H1 (cell line): Measurements from ENCODE around the gene PNLIPRP1.

Experiments used
- CTCF ChIP-seq, 3 experiments: IDR thresholded peaks; 1 replicate in 2 of 3; 2 replicates in 1 of 3; pipeline versions ENCODE4 v1.5.1 to v1.6.1; 2011; ENCODE audit warnings: low read length in 3 of 3, mild to moderate bottlenecking in 3 of 3, inconsistent platforms in 2 of 3, low read depth in 1 of 3, moderate library complexity in 1 of 3; ENCODE audit not compliant: insufficient read depth in 1 of 3; ENCODE audit errors: control extremely low read depth in 1 of 3
- EP300 ChIP-seq, 2 experiments: IDR thresholded peaks; 1 replicate in 1 of 2; 2 replicates in 1 of 2; pipeline ENCODE4 v1.6.1; 2011 to 2012; ENCODE audit warnings: low read depth in 2 of 2, low read length in 2 of 2, mild to moderate bottlenecking in 2 of 2, borderline replicate concordance in 1 of 2, inconsistent platforms in 1 of 2, moderate library complexity in 1 of 2
- GABPA ChIP-seq: IDR thresholded peaks from 2 replicates; pipeline ENCODE4 v1.6.1; 2011; ENCODE audit warnings: mild to moderate bottlenecking, low read length, moderate library complexity, borderline replicate concordance; ENCODE audit not compliant: insufficient read depth
- KDM1A ChIP-seq: fragments of 200-600, 300-600 bp; sonication (generic); IDR thresholded peaks from 2 replicates; pipeline ENCODE4 v1.7.1; 2016; ENCODE audit warnings: mild to moderate bottlenecking, low read length, borderline replicate concordance
- KDM4A ChIP-seq: IDR thresholded peaks from one replicate; pipeline ENCODE4 v1.7.1; 2012; ENCODE audit warnings: low read depth, mild to moderate bottlenecking, moderate library complexity, low read length, inconsistent platforms; ENCODE audit not compliant: severe bottlenecking
- KDM5A ChIP-seq: fragments of 200-600 bp; IDR thresholded peaks from 2 replicates; pipeline ENCODE4 v1.7.1; 2012; ENCODE audit warnings: mild to moderate bottlenecking, low read length, inconsistent platforms, mixed read lengths
- NRF1 ChIP-seq: IDR thresholded peaks from 2 replicates; pipeline ENCODE4 v1.6.1; 2011; ENCODE audit warnings: mild to moderate bottlenecking, low read depth, low read length, improper control_type of control experiment
- PHF8 ChIP-seq: fragments of 200-600 bp; sonication (generic); conservative IDR thresholded peaks from 2 replicates; pipeline ENCODE4 v1.7.1; 2012; ENCODE audit warnings: low read depth, mild to moderate bottlenecking, inconsistent platforms, low read length, moderate library complexity
- POLR2A ChIP-seq, 2 experiments: IDR thresholded peaks; 1 replicate in 1 of 2; 2 replicates in 1 of 2; pipeline ENCODE4 v1.6.1; 2011; ENCODE audit warnings: low read depth in 2 of 2, low read length in 2 of 2, mild to moderate bottlenecking in 2 of 2; ENCODE audit errors: control extremely low read depth in 1 of 2
- RAD21 ChIP-seq, 2 experiments: IDR thresholded peaks in 1 of 2; conservative IDR thresholded peaks in 1 of 2; 2 replicates each; pipeline ENCODE4 v1.6.1; 2011; ENCODE audit warnings: low read depth in 2 of 2, low read length in 2 of 2, improper control_type of control experiment in 1 of 2, inconsistent platforms in 1 of 2, mild to moderate bottlenecking in 1 of 2, moderate library complexity in 1 of 2
- RXRA ChIP-seq: IDR thresholded peaks from 2 replicates; pipeline ENCODE4 v1.6.1; 2011; ENCODE audit warnings: low read depth, mild to moderate bottlenecking, low read length, moderate library complexity; ENCODE audit not compliant: insufficient read depth
- SIN3A ChIP-seq, 2 experiments: IDR thresholded peaks in 1 of 2; conservative IDR thresholded peaks in 1 of 2; 2 replicates each; pipeline ENCODE4 v1.6.1; 2011 to 2012; ENCODE audit warnings: low read length in 2 of 2, improper control_type of control experiment in 1 of 2, low read depth in 1 of 2, mild to moderate bottlenecking in 1 of 2
- SRF ChIP-seq: IDR thresholded peaks from 2 replicates; pipeline ENCODE4 v1.6.1; 2011; ENCODE audit warnings: mild to moderate bottlenecking, low read depth, low read length, moderate library complexity
- YY1 ChIP-seq: IDR thresholded peaks from 2 replicates; pipeline ENCODE4 v1.6.1; 2011; ENCODE audit warnings: low read depth, mild to moderate bottlenecking, low read length

GRCh38 chr10:116555880-116556279, 34.9 kb upstream of the PNLIPRP1 start:
- TF ChIP-seq CTCF (IDR thresholded peaks at IDR 0.05; ENCODE audit: control extremely low read depth in 1 of 3, insufficient read depth in 1 of 3, low read depth in 1 of 3, low read length in 3 of 3) (no peak), KDM1A (no peak), POLR2A (IDR thresholded peaks at IDR 0.05; ENCODE audit: control extremely low read depth in 1 of 2, low read depth in 2 of 2, low read length in 2 of 2) (no peak), EP300 (IDR thresholded peaks at IDR 0.05; ENCODE audit: borderline replicate concordance in 1 of 2, low read depth in 2 of 2, low read length in 2 of 2) (no peak), RXRA (no peak), PHF8 (no peak), GABPA (no peak), KDM4A (no peak), YY1 (no peak), KDM5A (no peak), SIN3A (conservative IDR thresholded peaks at IDR 0.05 in 1 of 2, IDR thresholded peaks at IDR 0.05 in 1 of 2; ENCODE audit: low read depth in 1 of 2, low read length in 2 of 2) (no peak), SRF (no peak), RAD21 (IDR thresholded peaks at IDR 0.05 in 1 of 2, conservative IDR thresholded peaks at IDR 0.05 in 1 of 2; ENCODE audit: low read depth in 2 of 2, low read length in 2 of 2) (no peak), NRF1 (no peak)
